Measurements from ENCODE around the gene PPP2R3C. TPM values are rescaled to one million over a fixed set of nuclear protein-coding genes. Genes with fewer than 3 reads are reported as not detected.
"Not testable (repeated sequence)": the region's sequence is repeated elsewhere in the genome, so short reads cannot be mapped to it uniquely, and the experiment has no call there.

The PPP2R3C gene
- 10 to 100 TPM; 45.2 to 57.7 (median 50.6) TPM for polyA plus RNA-seq (ENCODE audit: insufficient read length in 4 of 4)

DNA sequence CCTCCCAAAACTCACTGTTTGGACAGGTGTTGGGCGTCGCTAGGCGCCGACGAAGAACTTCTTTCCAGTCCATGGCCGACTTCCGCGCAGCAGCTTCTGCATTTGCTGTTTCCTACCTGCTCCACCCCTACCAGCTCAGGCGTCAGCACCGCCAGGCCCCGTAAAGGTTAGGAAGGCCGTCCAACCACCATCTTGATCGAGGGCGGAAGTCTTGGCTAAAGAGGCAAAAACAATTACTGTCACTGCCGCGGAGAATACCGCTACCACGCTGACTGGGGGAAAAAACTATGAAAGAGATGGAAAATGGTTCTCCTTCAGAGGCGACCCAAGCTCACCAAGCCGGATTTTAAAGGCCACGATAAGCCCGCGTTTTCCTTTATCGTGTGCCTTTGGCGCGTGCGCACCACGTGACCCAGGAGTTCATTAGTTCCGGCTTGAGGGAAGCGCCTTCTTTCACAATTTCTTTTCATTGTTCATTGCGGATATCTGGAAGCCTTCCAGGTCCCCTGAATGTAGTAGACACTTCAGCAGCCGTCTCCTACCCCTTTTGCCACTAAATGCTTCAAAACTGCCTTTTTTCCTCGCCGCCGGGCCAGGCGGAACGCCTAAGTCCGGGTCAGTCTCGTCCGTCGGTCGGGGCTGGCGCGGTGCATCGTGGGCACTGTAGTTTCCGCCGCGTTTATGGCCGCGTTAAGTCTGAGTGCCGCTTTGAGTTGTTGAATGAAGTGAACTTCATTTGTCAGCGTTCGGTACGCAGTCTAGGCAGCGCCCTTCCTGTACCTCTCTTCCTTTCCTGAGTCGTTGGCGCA, at the start of gene PPP2R3C, which contains the start of gene PRORP:
Gene PPP2R3C, minus strand, starts transcription at position 104 of the 809 bp plus-strand sequence. Its CDS starts 31 bp downstream, at position 73.
Gene PRORP, plus strand, starts transcription at position 666 of the 809 bp plus-strand sequence. CDS start 694 bp downstream, outside the sequence.
- peak; percentile 85 to 93 (median 90) for DNase-seq (ENCODE audit: low read depth in 4 of 4, low spot score in 3 of 4)

DNA sequence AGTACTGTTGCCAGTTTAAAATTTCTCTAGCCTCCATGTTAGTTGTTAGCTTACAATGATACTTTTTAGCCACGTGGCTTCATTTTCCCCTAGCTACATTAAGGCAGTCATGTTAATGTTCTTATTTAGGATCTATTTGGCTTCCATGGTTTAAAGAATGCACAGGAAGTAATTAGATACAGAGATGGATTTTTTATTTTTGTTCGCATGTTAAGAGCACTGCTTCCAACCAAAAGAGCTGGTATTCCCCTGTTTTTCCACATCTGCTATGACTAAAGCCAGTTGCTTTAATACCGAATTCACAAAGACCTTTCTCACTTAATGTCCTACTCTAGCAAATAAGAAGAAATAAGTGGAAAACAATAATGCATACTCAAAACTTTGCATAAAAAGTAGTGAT, 45.7 kb upstream of the PPP2R3C start:
- DNase-seq (ENCODE audit: low read depth in 4 of 4, low spot score in 3 of 4), result no peak

DNA sequence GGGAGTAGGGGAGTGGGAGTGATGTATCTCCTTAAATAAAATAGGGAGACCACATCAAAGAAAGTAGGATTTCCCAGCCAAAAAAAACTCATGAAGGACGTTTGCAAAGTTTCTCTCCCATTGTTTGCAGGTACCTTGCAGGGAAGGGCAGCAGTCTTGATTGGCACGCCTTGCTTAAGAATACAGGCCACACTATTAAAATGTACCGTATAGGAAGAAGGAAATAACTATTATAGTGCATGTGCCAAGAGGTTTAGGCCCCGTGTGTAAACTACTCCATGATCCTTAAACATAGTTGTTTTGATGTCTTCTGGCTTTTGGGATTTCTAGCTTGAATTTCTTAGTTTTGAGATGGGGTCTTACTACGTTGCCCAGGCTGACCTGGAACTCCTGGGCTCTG, 43.1 kb upstream of the PPP2R3C start:
- no peak for DNase-seq (ENCODE audit: low read depth in 4 of 4, low spot score in 3 of 4)

DNA sequence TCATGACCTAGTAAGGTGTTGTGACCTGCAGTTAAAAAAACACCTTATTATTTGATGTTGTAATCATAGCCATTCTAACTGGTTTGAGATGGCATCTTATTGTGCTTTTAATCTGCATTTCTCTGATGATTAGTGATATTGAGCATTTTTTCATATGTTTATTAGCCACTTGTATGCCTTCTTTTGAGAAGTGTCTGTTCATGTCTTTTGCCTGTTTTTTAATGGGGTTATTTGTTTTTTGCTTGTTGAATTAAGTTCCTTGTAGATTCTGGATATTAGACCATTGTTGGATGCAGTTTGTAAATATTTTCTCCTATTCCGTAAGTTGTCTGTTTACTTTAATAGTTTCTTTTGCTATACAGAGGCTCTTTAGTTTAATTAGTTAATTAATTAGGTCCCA, 41.6 kb upstream of the PPP2R3C start:
- no peak for DNase-seq (ENCODE audit: low read depth in 4 of 4, low spot score in 3 of 4)

DNA sequence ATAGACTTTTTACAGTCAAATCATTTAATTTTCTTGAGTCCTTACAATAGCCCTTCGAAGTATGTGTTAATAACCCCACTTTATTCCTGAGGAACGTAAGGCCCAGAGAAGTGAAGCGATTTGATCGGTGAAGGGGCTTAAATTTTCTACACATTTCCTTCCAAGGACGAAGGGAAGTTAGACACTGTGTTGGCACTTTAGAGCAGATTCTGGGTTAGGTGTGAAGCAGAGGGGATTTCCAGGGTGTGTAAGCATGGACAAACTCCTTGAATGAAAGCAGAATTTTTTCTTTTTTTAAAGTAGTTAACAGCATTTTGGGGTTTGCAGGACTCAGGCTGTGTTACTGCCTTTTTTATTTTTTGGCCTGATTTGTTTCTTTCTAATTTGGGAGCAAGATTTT, 39.4 kb upstream of the PPP2R3C start:
- DNase-seq (ENCODE audit: low read depth in 4 of 4, low spot score in 3 of 4), result no peak

DNA sequence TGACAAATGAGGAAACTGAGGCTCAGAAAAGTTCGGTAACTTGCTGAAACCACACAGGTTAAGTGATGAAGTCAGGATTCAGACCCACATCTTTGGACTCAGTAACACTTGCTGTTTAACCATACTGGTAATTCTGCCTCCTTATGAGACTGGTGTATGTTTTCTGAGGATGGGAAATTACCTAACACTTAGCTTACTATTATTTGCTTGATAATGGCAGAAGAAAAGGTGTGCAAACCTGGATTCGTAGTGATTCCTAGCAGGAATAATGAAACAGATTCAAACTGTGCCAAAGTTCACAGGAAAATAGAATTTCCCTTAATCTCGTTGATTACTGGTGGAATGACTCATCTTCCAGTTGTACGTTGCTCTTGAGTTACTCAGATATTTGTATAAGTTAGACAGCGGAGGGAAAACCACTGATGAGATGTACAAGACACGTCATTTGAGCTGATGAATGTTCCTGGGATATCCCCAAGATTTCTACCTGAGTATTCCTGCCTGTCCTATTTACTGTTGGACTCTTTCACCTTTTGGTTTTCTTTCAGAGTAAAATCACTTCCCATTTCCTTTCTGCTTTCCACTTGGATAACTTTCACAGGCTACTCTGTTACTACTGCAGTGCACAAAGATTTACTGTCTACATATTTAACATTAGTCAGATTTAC, 38.1 kb upstream of the PPP2R3C start:
- DNase-seq (ENCODE audit: low read depth in 4 of 4, low spot score in 3 of 4), result no peak

DNA sequence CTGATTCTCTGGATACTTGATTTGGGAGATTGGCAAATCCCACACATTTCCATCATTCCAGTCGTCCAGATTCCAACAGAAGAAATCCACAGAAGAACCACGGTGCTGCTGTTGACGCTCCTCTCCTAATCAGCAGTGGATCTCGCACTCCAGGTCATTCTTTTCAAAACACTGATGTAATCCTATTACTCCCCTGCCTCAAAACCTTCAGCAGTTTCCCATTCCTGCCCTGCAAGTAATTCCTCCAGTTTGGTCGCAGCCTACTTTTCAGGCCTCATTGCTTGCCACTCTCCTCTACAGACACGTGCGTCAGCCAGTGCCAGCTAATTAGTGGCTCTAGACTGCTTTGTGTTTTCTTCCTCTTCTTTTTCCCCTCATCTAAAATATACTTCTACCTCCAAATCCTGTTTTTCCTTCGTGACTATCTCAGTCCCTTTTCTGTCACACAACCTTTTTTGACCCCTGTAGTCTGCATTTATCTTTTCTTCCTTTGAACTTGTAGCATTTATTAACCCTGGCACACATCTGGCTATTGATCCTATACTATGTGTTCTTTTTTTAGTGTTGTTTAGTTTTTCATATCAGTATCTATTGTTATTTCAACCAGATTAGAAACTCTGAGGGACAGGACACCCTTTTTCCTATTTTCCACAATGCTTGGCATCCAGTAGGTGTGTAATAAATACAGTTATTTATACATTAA, 37.3 kb upstream of the PPP2R3C start:
- peak in 3 of 4 donors; percentile 14 to 38 (median 26) for DNase-seq (ENCODE audit: low read depth in 4 of 4, low spot score in 3 of 4)

DNA sequence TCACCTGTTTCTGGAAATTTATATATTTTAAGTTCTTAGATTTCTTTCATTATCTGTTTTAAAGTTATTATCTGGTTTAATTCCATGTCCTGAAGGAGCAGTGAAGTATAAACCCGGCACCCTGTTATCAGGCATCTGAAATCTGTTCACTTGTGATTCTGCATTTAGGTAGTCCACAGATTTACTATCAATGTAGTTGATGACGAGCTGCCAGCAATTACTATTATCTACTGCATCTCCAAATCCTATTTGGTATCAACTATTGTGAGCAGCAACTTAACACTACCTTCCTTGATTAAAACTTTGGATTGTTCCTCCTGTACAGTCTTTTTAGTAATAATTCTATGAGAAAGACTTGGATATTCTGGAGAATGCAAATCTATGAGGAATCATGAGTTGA, 36.7 kb upstream of the PPP2R3C start:
- DNase-seq (ENCODE audit: low read depth in 4 of 4, low spot score in 3 of 4), result no peak

DNA sequence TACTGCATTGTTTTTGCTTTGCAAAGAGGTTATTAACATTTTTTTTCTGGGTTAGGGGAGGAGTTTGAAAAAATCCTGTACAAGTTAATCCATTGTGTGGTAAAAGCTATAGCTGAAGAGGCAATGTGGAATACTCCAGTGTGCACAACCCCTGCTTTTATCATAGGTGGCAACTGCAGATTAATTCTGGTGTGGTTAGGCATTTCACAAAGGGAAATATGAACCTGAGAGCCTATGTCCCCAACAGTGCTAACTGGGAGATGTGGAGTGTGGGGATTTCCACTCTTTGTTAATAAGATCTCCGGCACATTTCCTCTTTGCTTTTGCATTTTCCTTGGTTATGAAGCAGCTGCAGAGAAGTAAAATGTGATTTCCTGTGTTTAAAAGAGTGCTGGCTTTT, 34.2 kb upstream of the PPP2R3C start:
- DNase-seq (ENCODE audit: low read depth in 4 of 4, low spot score in 3 of 4), result no peak

DNA sequence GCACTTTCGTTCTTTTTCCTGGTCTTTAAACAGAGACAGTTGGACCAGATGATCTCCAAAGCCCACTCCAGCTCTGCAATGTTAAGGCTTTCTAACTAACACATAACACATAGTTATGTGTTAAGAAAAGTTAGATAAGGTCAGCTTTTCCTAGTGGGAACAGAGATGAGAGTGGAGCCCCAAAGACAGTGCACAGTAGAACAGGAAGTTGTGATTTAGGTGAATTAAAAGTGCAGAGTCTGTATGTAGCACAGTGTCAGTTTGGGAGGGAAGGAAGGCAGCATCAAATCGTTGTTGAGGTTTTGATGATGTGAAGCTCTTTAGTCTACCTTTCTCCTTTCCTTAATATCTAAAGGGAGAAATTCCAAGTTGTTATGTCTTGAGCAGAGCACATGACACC, 32.2 kb upstream of the PPP2R3C start:
- no peak for DNase-seq (ENCODE audit: low read depth in 4 of 4, low spot score in 3 of 4)

DNA sequence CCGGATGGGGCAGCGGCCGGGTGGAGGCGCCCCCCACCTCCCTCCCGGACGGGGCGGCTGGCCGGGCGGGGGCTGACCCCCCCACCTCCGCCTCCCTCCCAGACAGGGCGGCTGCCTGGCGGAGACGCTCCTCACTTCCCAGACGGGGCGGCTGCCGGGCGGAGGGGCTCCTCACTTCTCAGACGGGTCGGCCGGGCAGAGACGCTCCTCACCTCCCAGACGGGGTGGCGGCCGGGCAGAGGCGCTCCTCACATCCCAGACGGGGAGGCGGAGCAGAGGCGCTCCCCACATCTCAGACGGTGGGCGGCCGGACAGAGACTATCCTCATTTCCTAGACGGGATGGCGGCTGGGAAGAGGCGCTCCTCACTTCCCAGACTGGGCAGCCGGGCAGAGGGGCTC, 30.7 kb upstream of the PPP2R3C start:
- DNase-seq (ENCODE audit: low read depth in 4 of 4, low spot score in 3 of 4), result not testable (repeated sequence)

DNA sequence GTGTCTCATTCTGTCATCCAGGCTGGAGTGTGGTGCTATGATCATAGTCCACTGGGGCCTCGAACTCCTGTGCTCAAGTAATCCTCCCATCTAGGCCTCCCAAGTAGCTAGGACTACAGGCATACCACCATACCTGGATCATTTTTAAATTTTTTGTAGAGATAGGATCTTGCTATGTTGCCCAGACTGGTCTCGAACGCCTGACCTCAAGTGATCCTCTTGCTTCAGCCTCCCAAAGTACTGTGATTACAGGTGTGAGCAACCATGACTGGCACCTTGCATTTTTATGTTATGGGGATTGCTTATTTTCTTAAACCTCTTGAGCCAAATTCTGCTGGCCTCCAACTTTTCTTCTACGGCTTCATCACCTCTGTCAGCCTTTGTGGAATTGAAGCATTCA, 27.4 kb upstream of the PPP2R3C start:
- DNase-seq (ENCODE audit: low read depth in 4 of 4, low spot score in 3 of 4), result no peak

DNA sequence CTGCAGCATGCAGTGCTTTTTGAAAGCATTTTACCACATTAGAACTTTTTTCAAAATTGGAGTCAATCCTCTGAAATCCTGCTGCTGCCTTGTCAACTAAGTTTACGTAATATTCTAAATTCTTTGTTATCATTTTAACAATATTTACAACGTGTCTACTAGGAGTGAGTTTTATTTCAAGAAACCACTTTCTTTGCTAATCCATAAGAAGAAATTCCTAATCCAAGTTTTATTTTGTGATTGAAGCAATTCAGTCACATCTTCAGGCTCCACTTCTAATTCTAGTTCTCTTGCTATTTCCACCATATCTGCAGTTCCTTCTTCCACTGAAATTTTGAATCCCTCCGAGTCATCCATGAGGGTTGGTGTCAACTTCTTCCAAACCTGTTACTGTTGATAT, 25.9 kb upstream of the PPP2R3C start:
- no peak for DNase-seq (ENCODE audit: low read depth in 4 of 4, low spot score in 3 of 4)

DNA sequence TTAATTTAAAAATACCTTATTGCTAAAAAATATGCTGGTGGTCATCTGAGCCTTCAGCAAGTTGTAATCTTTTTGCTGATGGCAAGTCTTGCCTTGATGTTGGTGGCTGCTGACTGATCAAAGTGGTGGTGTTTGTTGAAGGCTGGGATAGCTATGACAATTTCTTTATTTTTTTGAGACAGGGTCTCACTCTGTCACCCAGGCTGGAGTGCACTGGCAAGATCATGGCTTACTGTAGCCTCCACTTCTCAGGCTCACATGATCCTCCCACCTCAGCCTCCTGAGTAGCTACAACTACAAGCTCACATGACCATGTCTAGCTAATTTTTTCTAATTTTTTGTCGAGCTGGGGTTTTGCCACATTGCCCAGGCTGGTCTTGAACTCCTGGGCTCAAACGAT, 25.4 kb upstream of the PPP2R3C start:
- no peak for DNase-seq (ENCODE audit: low read depth in 4 of 4, low spot score in 3 of 4)

DNA sequence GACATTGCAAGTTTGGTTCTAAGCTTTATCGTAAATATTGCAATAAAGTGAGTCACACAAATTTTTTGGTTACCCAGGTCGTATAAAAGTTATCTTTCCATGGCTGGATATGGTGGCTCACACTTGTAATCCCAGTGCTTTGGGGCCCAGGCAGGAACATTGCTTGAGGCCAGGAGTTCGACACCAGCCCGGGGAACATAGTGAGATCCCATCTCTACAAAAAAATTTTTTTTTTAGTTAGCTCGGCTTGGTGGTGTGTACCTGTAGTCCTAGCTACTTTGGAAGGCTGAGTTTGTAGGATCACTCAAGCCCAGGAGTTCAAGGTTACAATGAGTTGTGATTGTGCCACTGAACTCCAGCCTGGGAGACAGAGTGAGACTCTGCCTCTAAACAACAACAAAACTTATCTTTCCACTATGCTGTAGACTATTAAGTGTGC, 24.9 kb upstream of the PPP2R3C start:
- no peak for DNase-seq (ENCODE audit: low read depth in 4 of 4, low spot score in 3 of 4)

DNA sequence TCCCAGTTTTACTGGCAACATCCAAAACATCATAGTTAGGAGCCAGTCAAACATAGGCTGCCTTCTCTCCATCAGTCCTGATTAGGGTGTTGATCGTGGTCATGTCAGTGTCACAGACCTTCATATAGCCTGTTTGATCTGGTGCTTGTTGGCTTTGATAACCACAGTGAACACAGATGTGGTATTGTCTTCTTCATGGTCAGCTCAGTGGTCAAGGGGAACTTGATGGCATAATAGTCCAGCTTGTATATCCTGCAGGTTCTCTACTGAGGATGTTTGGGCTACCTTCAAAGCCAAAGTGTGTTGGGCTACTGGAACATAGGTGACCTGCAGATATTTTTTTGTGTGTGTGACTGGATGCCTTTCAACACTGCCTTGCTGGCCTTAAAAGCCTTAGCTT, 22.2 kb upstream of the PPP2R3C start:
- DNase-seq (ENCODE audit: low read depth in 4 of 4, low spot score in 3 of 4), result no peak

DNA sequence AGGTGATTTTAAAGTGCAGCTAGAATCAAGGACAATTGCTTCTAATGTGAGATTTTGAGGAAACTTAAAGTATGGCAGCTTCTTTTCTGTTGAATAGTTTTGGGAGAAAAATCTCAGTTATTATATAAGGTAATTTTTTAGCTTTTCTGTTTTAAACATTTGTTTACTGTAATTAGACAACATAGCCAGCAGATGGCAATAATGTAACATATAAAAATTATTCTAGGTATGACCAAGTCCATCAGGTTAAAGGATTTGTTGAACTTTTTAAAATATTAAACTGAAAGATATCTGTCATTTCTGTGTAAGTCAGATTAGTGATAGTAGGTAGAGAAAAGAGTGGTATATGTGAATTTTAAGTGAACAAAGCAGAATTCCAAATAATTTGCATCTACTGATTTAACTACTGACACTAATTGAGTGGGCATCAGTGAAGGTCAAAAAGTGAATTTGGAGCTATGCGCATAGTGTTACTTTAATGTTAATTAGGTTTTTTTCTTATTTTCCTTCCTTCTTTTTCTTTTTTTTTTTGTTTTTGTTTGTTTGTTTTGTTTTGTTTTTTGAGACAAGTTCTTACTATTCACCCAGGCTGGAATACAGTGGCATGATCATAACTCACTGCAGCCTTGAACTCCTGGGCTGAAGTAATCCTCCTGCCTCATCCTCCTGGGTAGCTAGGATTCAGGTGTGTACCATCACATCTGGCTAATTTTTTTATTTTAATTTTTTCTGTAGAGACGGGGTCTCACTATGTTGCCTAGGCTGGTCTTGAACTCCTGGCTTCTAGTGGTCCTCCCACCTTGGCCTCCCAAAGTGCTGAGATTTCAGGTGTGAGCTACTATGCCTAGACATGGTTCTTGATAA, 19.2 kb upstream of the PPP2R3C start:
- DNase-seq (ENCODE audit: low read depth in 4 of 4, low spot score in 3 of 4), result no peak

DNA sequence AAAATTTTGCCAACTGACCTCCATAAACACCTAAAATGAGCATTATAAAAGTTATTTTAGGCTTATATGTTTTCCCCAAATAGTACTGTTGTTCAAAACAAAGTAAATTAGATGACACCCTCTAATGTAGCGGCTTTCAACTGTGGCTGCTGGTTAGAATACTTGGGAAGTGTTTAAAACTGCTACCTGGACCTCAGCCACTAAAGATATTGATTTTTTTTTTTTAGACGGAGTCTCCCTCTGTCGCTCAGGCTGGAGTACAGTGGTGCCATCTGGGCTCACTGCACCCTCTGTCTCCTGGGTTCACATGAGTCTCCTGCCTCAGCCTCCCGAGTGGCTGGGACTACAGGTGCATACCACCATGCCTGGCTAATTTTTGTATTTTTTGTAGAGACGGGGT, 16.8 kb upstream of the PPP2R3C start:
- no peak for DNase-seq (ENCODE audit: low read depth in 4 of 4, low spot score in 3 of 4)

DNA sequence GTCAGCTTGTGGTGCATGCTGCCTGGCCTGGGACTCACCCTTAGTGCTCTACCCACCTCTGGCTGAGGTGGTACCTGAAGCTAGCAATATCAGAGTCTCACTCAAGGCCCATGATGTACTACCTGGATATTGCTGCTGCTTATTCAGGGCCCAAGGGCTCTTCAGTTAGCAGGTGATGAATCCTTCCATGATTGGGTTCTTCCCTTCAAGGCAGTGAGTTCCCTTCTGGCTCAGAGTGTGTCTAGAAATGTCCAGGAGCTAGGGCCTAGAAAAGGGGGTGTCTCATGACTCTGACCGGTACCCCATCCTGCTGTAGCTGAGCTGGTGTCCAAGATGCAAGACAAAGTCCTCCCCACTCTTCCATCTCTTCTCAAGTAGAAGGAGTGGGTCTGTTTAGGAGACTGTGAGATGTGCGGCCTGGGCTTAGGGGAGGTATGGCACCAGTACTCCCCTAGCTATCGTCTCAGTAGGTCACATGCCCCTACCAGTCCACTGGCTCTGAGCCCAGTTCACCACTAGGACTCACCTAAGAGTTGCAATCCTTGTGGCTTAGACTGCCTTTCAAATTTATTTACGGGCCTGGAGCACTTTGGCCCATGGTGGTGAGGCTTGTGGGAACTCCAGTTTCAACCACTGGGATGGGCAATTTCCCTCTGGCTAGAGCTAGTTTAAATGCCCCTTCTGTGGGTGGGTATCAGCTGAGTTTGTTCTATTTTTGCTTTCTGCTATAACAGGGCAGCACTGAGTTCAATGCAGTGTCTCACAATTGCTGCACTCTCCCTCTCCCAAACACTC, 12.7 kb upstream of the PPP2R3C start:
- no peak for DNase-seq (ENCODE audit: low read depth in 4 of 4, low spot score in 3 of 4)
